HEK293 (cell line): ENCODE data around the gene TIGD7.
A peak's percentile ranks its signal among the peaks of the same experiment; 100 is the strongest.

Experiments used
- GLI2 ChIP-seq: fragments of 450-650 bp; formaldehyde crosslinking; IDR thresholded peaks from 2 replicates; pipeline ENCODE4; 2017; ENCODE audit warnings: missing biosample characterization, missing genetic modification characterization, low read depth, borderline replicate concordance
- GLIS2 ChIP-seq: fragments of 450-650 bp; formaldehyde crosslinking; IDR thresholded peaks from 2 replicates; pipeline ENCODE4 v1.5.1; 2016; ENCODE audit warnings: missing biosample characterization, missing genetic modification characterization
- IKZF3 ChIP-seq: fragments of 450-650 bp; IDR thresholded peaks from 2 replicates; pipeline ENCODE4 v1.5.0; 2018; ENCODE audit warnings: missing biosample characterization, mild to moderate bottlenecking, missing genetic modification characterization, moderate library complexity
- KLF9 ChIP-seq: fragments of 450-650 bp; formaldehyde crosslinking; IDR thresholded peaks from 2 replicates; pipeline ENCODE4 v1.5.1; 2016; ENCODE audit warnings: missing biosample characterization, missing genetic modification characterization, low read depth
- MZF1 ChIP-seq: fragments of 450-650 bp; formaldehyde crosslinking; IDR thresholded peaks from 2 replicates; pipeline ENCODE4 v1.5.1; 2017; ENCODE audit warnings: missing biosample characterization, missing genetic modification characterization, borderline replicate concordance
- RBAK ChIP-seq: fragments of 450-650 bp; formaldehyde crosslinking; IDR thresholded peaks from 2 replicates; pipeline ENCODE4 v1.5.1; 2016; ENCODE audit warnings: missing biosample characterization, missing genetic modification characterization
- ZBTB1 ChIP-seq: fragments of 450-650 bp; formaldehyde crosslinking; IDR thresholded peaks from 2 replicates; pipeline ENCODE4 v1.5.1; 2016; ENCODE audit warnings: missing biosample characterization, missing genetic modification characterization
- ZBTB10 ChIP-seq: fragments of 450-650 bp; formaldehyde crosslinking; IDR thresholded peaks from 2 replicates; pipeline ENCODE4 v1.5.1; 2016; ENCODE audit warnings: missing biosample characterization, missing genetic modification characterization
- ZBTB26 ChIP-seq: fragments of 450-650 bp; formaldehyde crosslinking; optimal IDR thresholded peaks from 2 replicates; pipeline ENCODE3; 2016; ENCODE audit warnings: missing biosample characterization, mild to moderate bottlenecking, missing genetic modification characterization
- ZEB2 ChIP-seq: fragments of 450-650 bp; formaldehyde crosslinking; IDR thresholded peaks from 2 replicates; pipeline ENCODE4 v1.5.1; 2016; ENCODE audit warnings: missing biosample characterization, missing genetic modification characterization
- ZFHX2 ChIP-seq: fragments of 450-650 bp; formaldehyde crosslinking; conservative IDR thresholded peaks from 2 replicates; pipeline ENCODE4 v1.5.1; 2016; ENCODE audit warnings: missing biosample characterization, missing genetic modification characterization
- ZFP37 ChIP-seq: fragments of 450-650 bp; formaldehyde crosslinking; IDR thresholded peaks from 2 replicates; pipeline ENCODE4 v1.5.1; 2016; ENCODE audit warnings: missing biosample characterization, missing genetic modification characterization
- ZFP41 ChIP-seq: fragments of 450-650 bp; formaldehyde crosslinking; IDR thresholded peaks from 2 replicates; pipeline ENCODE4 v1.5.1; 2016; ENCODE audit warnings: missing biosample characterization, missing genetic modification characterization, borderline replicate concordance
- ZNF121 ChIP-seq: fragments of 450-650 bp; formaldehyde crosslinking; IDR thresholded peaks from 2 replicates; pipeline ENCODE4 v1.5.1; 2016; ENCODE audit warnings: missing biosample characterization, missing genetic modification characterization
- ZNF133 ChIP-seq: fragments of 450-650 bp; formaldehyde crosslinking; IDR thresholded peaks from 2 replicates; pipeline ENCODE4 v1.5.1; 2016; ENCODE audit warnings: missing biosample characterization, missing genetic modification characterization
- ZNF24 ChIP-seq: fragments of 450-650 bp; formaldehyde crosslinking; IDR thresholded peaks from 2 replicates; pipeline ENCODE4 v1.5.1; 2016; ENCODE audit warnings: missing biosample characterization, missing genetic modification characterization
- ZNF324 ChIP-seq: fragments of 450-650 bp; formaldehyde crosslinking; IDR thresholded peaks from 2 replicates; pipeline ENCODE4 v1.5.1; 2016; ENCODE audit warnings: missing biosample characterization, missing genetic modification characterization
- ZNF354C ChIP-seq: fragments of 450-650 bp; formaldehyde crosslinking; IDR thresholded peaks from 2 replicates; pipeline ENCODE4 v1.5.1; 2016; ENCODE audit warnings: missing biosample characterization, missing genetic modification characterization, low read depth, borderline replicate concordance
- ZNF48 ChIP-seq: fragments of 450-650 bp; formaldehyde crosslinking; IDR thresholded peaks from 2 replicates; pipeline ENCODE4 v1.5.1; 2016; ENCODE audit warnings: missing biosample characterization, missing genetic modification characterization
- ZNF488 ChIP-seq: fragments of 450-650 bp; formaldehyde crosslinking; IDR thresholded peaks from 2 replicates; pipeline ENCODE4 v1.5.1; 2016; ENCODE audit warnings: missing biosample characterization, missing genetic modification characterization
- ZNF518A ChIP-seq: fragments of 450-650 bp; formaldehyde crosslinking; conservative IDR thresholded peaks from 2 replicates; pipeline ENCODE4 v1.5.1; 2016; ENCODE audit warnings: low read depth, missing biosample characterization, missing genetic modification characterization
- ZNF521 ChIP-seq: fragments of 450-650 bp; formaldehyde crosslinking; IDR thresholded peaks from 2 replicates; pipeline ENCODE4 v1.5.1; 2017; ENCODE audit warnings: missing biosample characterization, mild to moderate bottlenecking, missing genetic modification characterization
- ZNF561 ChIP-seq: fragments of 450-650 bp; IDR thresholded peaks from 2 replicates; pipeline ENCODE4 v1.5.1; 2018; ENCODE audit warnings: missing biosample characterization, missing genetic modification characterization, borderline replicate concordance
- ZNF645 ChIP-seq: fragments of 450-650 bp; formaldehyde crosslinking; IDR thresholded peaks from 2 replicates; pipeline ENCODE4; 2016; ENCODE audit warnings: missing biosample characterization, missing genetic modification characterization
- ZNF654 ChIP-seq: fragments of 450-650 bp; formaldehyde crosslinking; IDR thresholded peaks from 2 replicates; pipeline ENCODE4 v1.5.1; 2016; ENCODE audit warnings: low read depth, missing biosample characterization, missing genetic modification characterization
- ZNF701 ChIP-seq: fragments of 450-650 bp; formaldehyde crosslinking; IDR thresholded peaks from 2 replicates; pipeline ENCODE4 v1.5.1; 2016; ENCODE audit warnings: missing biosample characterization, missing genetic modification characterization
- ZNF76 ChIP-seq: fragments of 450-650 bp; formaldehyde crosslinking; IDR thresholded peaks from 2 replicates; pipeline ENCODE4; 2016; ENCODE audit warnings: low read depth, missing biosample characterization, missing genetic modification characterization, borderline replicate concordance
- ZNF777 ChIP-seq: fragments of 450-650 bp; formaldehyde crosslinking; IDR thresholded peaks from 2 replicates; pipeline ENCODE4 v1.5.1; 2017; ENCODE audit warnings: missing biosample characterization, missing genetic modification characterization, borderline replicate concordance
- ZXDB ChIP-seq: fragments of 450-650 bp; formaldehyde crosslinking; IDR thresholded peaks from 2 replicates; pipeline ENCODE4 v1.5.1; 2016; ENCODE audit warnings: missing biosample characterization, missing genetic modification characterization

TIGD7 gene

GRCh38 chr16:3282730-3283542, 22.3 kb downstream of the TIGD7 start, which contains the start of gene ZNF263 (continued):
- TF ChIP-seq RBAK (no peak), ZNF354C (tag by site-specific recombination) (no peak), KLF9 (tag by site-specific recombination) (peak; percentile 90), ZXDB (tag by site-specific recombination) (peak; percentile 99), ZBTB10 (tag by site-specific recombination) (peak; percentile 58), ZFHX2 (tag by site-specific recombination) (peak; percentile 91), ZFP41 (no peak), GLI2 (tag by site-specific recombination) (no peak), ZNF24 (tag by site-specific recombination) (peak; percentile 77), ZNF488 (tag by site-specific recombination) (no peak), ZNF521 (no peak), MZF1 (tag by site-specific recombination) (no peak), ZNF701 (no peak), ZEB2 (tag by site-specific recombination) (peak; percentile 69), ZNF324 (tag by site-specific recombination) (peak; percentile 83; the same call in 1 of the 2 replicates), ZFP37 (tag by site-specific recombination) (0 out of 2 replicates have a peak, but pooled peaks have one; percentile 16), ZNF76 (tag by site-specific recombination) (peak; percentile 95), ZNF121 (peak; percentile 94), ZBTB1 (tag by site-specific recombination) (no peak), IKZF3 (peak; percentile 96), ZNF777 (tag by site-specific recombination) (peak; percentile 79; the same call in 1 of the 2 replicates), ZNF48 (tag by site-specific recombination) (no peak), ZBTB26 (tag by site-specific recombination) (peak; percentile 90), ZNF645 (tag by site-specific recombination) (no peak), ZNF518A (tag by site-specific recombination) (peak; percentile 61; the same call in 1 of the 2 replicates), ZNF133 (no peak), ZNF654 (tag by site-specific recombination) (no peak), GLIS2 (tag by site-specific recombination) (no peak; the same call in 1 of the 2 replicates), ZNF561 (tag by site-specific recombination) (peak; percentile 81; the same call in 1 of the 2 replicates)
